GM21526 (cell line): ENCODE results near the gene SLPI.

ENCODE experiments used
- ATAC-seq: cut with Tn5 transposase; IDR thresholded peaks from one replicate; pipeline ENCODE4 v1.9.1; 2021; ENCODE audit warnings: moderate library complexity; ENCODE audit not compliant: unreplicated experiment, low FRiP score

Gene SLPI

GRCh38 chr20:45254383-45255262 lies at the start of gene SLPI:
TSS of gene SLPI (minus strand) at chr20:45254564. CDS start at chr20:45254543, 21 bp downstream.
- no peak for ATAC-seq

- ATAC-seq, result no peak
These were observed 49.5 kb upstream of the SLPI start for GRCh38 chr20:45303586-45304463.

GRCh38 chr20:45301824-45302271 lies 47.5 kb upstream of the SLPI start:
- ATAC-seq, result no peak

- ATAC-seq, result peak; percentile 66
These were observed 46.6 kb upstream of the SLPI start for GRCh38 chr20:45300961-45301360.

- no peak for ATAC-seq
These were observed 45.4 kb upstream of the SLPI start for GRCh38 chr20:45299786-45300185.

- no peak for ATAC-seq
These were observed 43.6 kb upstream of the SLPI start for GRCh38 chr20:45297786-45298497.

- no peak for ATAC-seq
These were observed 40.3 kb upstream of the SLPI start for GRCh38 chr20:45294659-45295058.

GRCh38 chr20:45294003-45294368 lies 39.6 kb upstream of the SLPI start:
- no peak for ATAC-seq

GRCh38 chr20:45293041-45294002 lies 39.0 kb upstream of the SLPI start:
- ATAC-seq, result no peak

GRCh38 chr20:45292343-45292742 lies 38.0 kb upstream of the SLPI start:
- ATAC-seq, result no peak

- ATAC-seq, result no peak
These were observed 37.2 kb upstream of the SLPI start for GRCh38 chr20:45291526-45291925.

GRCh38 chr20:45290677-45291355 lies 36.5 kb upstream of the SLPI start:
- no peak for ATAC-seq

GRCh38 chr20:45289942-45290676 lies 35.7 kb upstream of the SLPI start:
- no peak for ATAC-seq

- no peak for ATAC-seq
These were observed 34.5 kb upstream of the SLPI start for GRCh38 chr20:45288860-45289259.

- no peak for ATAC-seq
These were observed 34.0 kb upstream of the SLPI start for GRCh38 chr20:45288376-45288775.

GRCh38 chr20:45283551-45284057 lies 29.2 kb upstream of the SLPI start:
- ATAC-seq, result no peak

GRCh38 chr20:45282700-45283550 lies 28.6 kb upstream of the SLPI start:
- no peak for ATAC-seq
